Type B pancreatic cell (in vitro differentiated cells): Measurements from ENCODE around the gene CEBPE. TPM values are rescaled to one million over a fixed set of nuclear protein-coding genes. Genes with fewer than 3 reads are reported as not detected.
A peak's percentile ranks its signal among the peaks of the same experiment; 100 is the strongest.

ENCODE experiments used
- DNase-seq: peaks from one replicate; pipeline ENCODE4 v3.0.0; 2021; ENCODE audit warnings: mixed read lengths; ENCODE audit not compliant: unreplicated experiment; ENCODE audit errors: extremely low spot score
- H3K27ac Mint-ChIP-seq: 2 replicates; pipeline ENCODE4 v1.8.0; 2021; ENCODE audit warnings: mild to moderate bottlenecking, mixed read lengths
- H3K27me3 Mint-ChIP-seq: 2 replicates; pipeline ENCODE4 v1.8.0; 2021; ENCODE audit warnings: mixed read lengths
- H3K36me3 Mint-ChIP-seq: 2 replicates; pipeline ENCODE4 v1.8.0; 2021; ENCODE audit warnings: mixed read lengths
- H3K4me1 Mint-ChIP-seq: one replicate; pipeline ENCODE4 v1.8.0; 2021; ENCODE audit warnings: mixed read lengths; ENCODE audit not compliant: unreplicated experiment
- H3K4me3 Mint-ChIP-seq: 2 replicates; pipeline ENCODE4 v1.8.0; 2021; ENCODE audit warnings: mild to moderate bottlenecking, mixed read lengths
- H3K9me3 Mint-ChIP-seq: 2 replicates; pipeline ENCODE4 v1.8.0; 2021; ENCODE audit warnings: mixed read lengths
- CTCF ChIP-seq: fragments of 200-600 bp; sonication (generic); conservative IDR thresholded peaks from 2 replicates; pipeline ENCODE4 v1.5.0; 2021; ENCODE audit warnings: antibody characterized with exemption, mild to moderate bottlenecking
- total RNA-seq: library from RNA; stranded (reverse); gene quantifications from 2 replicates; pipeline ENCODE4 v1.2.1, GENCODE V29; 2021; ENCODE audit warnings: low replicate concordance

Gene CEBPE
- total RNA-seq, 1 donor from 2014 or later = not detected

DNA sequence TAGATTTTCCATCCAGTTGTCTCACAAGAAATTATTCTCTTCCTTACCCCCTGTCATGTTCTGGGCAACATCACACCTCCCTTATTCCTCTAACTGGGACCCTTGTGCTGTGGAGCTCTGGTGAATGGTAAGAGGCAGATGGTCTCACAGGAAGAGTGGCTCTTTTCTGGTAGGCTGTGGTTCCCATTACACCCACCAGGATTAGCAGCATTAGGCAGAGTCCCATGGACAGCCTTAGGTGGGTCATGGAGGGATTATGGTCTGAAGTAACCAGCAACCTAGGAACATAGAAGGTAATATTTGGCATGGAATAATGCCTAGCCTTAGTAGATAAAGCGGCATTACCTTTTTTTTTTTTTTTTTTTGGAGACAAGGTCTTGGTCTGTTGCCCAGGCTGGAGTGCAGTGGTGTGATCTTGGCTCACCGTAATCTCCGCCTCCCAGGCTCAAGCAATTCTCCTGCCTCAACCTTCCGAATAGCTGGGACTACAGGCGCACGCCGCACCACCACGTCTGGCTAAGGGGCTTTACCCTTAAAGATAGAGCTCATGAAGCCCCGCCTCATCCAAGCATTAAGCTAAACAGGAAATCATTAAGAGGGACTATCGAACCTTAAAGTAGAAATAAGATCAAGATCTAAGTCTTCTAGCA is 19.7 kb downstream of the CEBPE start:
- peaks cover 13% of the 10 kb centered on the region for H3K4me1 Mint-ChIP-seq
- H3K27ac Mint-ChIP-seq = no peak overlapping the region
- H3K27me3 Mint-ChIP-seq = peaks cover 9% of the 10 kb centered on the region
- H3K4me3 Mint-ChIP-seq = peak overlapping the region; percentile 46
- H3K36me3 Mint-ChIP-seq = peaks cover 17% of the 10 kb centered on the region
- no peaks in the 10 kb centered on the region for H3K9me3 Mint-ChIP-seq
- DNase-seq = no peak
- no peak for TF ChIP-seq CTCF

DNA sequence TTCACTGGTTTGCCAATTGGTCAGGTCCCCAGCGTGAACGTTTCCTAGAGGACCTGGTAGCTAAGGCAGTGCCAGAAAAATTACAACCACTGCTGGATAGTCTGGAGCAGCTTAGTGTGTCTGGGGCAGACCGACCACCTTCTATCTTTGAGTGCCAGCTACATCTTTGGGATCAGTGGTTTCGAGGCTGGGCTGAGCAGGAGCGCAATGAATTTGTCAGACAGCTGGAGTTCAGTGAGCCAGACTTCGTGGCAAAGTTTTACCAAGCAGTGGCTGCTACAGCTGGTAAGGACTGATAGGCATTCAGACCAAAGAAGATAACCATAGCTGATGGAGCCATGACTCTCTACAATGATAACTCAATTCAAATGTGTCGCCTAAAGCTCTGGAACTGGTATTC is 21.3 kb downstream of the CEBPE start:
- no peak overlapping the region for H3K27ac Mint-ChIP-seq
- no peak for TF ChIP-seq CTCF
- H3K9me3 Mint-ChIP-seq = no peaks in the 10 kb centered on the region
- peaks cover 11% of the 10 kb centered on the region for H3K4me1 Mint-ChIP-seq
- no peaks in the 10 kb centered on the region for H3K27me3 Mint-ChIP-seq
- peak overlapping the region; percentile 48 for H3K4me3 Mint-ChIP-seq
- no peak for DNase-seq
- H3K36me3 Mint-ChIP-seq = peaks cover 17% of the 10 kb centered on the region

- H3K27me3 Mint-ChIP-seq = no peaks in the 10 kb centered on the region
- no peak within 1 kb of the TSS for H3K27ac Mint-ChIP-seq
- H3K36me3 Mint-ChIP-seq = peaks cover 23% of the 10 kb centered on the region
- peak; percentile 99 for DNase-seq
- TF ChIP-seq CTCF = no peak
- H3K9me3 Mint-ChIP-seq = no peaks in the 10 kb centered on the region
- H3K4me1 Mint-ChIP-seq = peaks cover 15% of the 10 kb centered on the region
- no peak within 1 kb of the TSS for H3K4me3 Mint-ChIP-seq
Measured at GRCh38 chr14:23095196-23096108, 23.6 kb downstream of the CEBPE start, which contains the start of gene C14orf119. TSS of gene C14orf119 (plus strand) at chr14:23095505. CDS start at chr14:23097659, 2,154 bp downstream.

- TF ChIP-seq CTCF = no peak
- no peaks in the 10 kb centered on the region for H3K27me3 Mint-ChIP-seq
- H3K27ac Mint-ChIP-seq = no peak within 1 kb of the TSS
- H3K9me3 Mint-ChIP-seq = no peaks in the 10 kb centered on the region
- H3K4me1 Mint-ChIP-seq = peaks cover 15% of the 10 kb centered on the region
- no peak for DNase-seq
- H3K36me3 Mint-ChIP-seq = peaks cover 30% of the 10 kb centered on the region
- H3K4me3 Mint-ChIP-seq = no peak within 1 kb of the TSS
Measured at GRCh38 chr14:23094666-23095195, 24.3 kb downstream of the CEBPE start, which contains the start of gene ACIN1. TSS of gene ACIN1 (minus strand) at chr14:23095136. CDS start at chr14:23095112, 24 bp downstream.

DNA sequence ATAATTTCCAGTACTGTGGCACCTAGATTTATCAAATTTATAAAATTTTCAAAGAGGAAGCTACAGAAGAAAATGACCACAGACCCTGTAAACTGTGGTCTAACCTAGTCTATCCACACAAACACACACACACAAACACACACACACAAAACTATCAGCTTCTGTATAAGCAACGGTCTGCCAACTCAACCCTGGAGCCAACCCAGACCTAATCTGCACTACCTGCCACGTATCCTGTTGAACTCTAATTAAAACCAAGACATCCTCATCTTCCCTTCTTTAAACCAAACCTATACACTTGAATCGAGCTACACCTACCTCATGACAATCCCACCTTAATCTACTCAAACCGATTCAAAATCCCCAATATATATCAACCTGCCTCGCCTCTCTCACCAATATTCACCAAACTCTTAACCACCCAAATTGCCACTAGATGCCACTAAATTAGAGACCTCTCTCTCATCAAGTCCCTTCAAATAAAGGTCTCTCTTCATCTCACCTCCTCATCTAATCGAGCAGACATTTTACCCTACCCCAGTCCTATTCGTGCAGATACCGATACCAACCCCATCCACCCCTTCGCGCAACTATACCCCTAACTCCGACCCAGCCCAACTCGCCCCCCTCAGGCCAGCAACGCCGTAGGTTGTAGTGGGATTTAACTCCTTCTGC is 24.9 kb downstream of the CEBPE start:
- Mint-ChIP-seq H3K9me3 (no peaks in the 10 kb centered on the region), H3K36me3 (peaks cover 33% of the 10 kb centered on the region), H3K27ac (no peak overlapping the region), H3K4me3 (no peak overlapping the region), H3K27me3 (no peaks in the 10 kb centered on the region), H3K4me1 (peaks cover 15% of the 10 kb centered on the region)
- peak; percentile 44 for TF ChIP-seq CTCF
- peak; percentile 81 for DNase-seq
